Raji (cell line): ENCODE measurements around the gene CLIC4.

ENCODE experiments used
- POLR2A ChIP-seq: IDR thresholded peaks from 2 replicates; pipeline ENCODE4 v1.6.1; 2011; ENCODE audit warnings: low read depth, low read length, control low read depth; ENCODE audit not compliant: insufficient read depth

Gene CLIC4

GRCh38 chr1:24744911-24745710 lies at the start of gene CLIC4:
CLIC4 (plus strand) TSS chr1:24745447; CDS start chr1:24745554, 107 bp downstream.
- TF ChIP-seq POLR2A, result peak; percentile 90

GRCh38 chr1:24696041-24696755 lies 49.0 kb upstream of the CLIC4 start:
- TF ChIP-seq POLR2A, result no peak

- no peak for TF ChIP-seq POLR2A
These were observed 48.4 kb upstream of the CLIC4 start for GRCh38 chr1:24696756-24697330.

GRCh38 chr1:24699628-24700027 lies 45.6 kb upstream of the CLIC4 start:
- TF ChIP-seq POLR2A, result no peak

GRCh38 chr1:24702511-24703293 lies 42.5 kb upstream of the CLIC4 start:
- no peak for TF ChIP-seq POLR2A

- TF ChIP-seq POLR2A, result no peak
These were observed 40.6 kb upstream of the CLIC4 start for GRCh38 chr1:24704411-24705259.

- no peak for TF ChIP-seq POLR2A
These were observed 39.8 kb upstream of the CLIC4 start for GRCh38 chr1:24705260-24706073.

GRCh38 chr1:24707687-24708086 lies 37.6 kb upstream of the CLIC4 start:
- no peak for TF ChIP-seq POLR2A

- no peak for TF ChIP-seq POLR2A
These were observed 36.3 kb upstream of the CLIC4 start for GRCh38 chr1:24708938-24709337.

GRCh38 chr1:24709791-24710441 lies 35.3 kb upstream of the CLIC4 start:
- no peak for TF ChIP-seq POLR2A

GRCh38 chr1:24711329-24711728 lies 33.9 kb upstream of the CLIC4 start:
- no peak for TF ChIP-seq POLR2A

- no peak for TF ChIP-seq POLR2A
These were observed 32.1 kb upstream of the CLIC4 start for GRCh38 chr1:24713176-24713575.

- no peak for TF ChIP-seq POLR2A
These were observed 31.5 kb upstream of the CLIC4 start for GRCh38 chr1:24713736-24714135.
